Skeletal muscle satellite cell (primary cell): ENCODE results near the gene C1orf185.
"Not testable (repeated sequence)": the region's sequence is repeated elsewhere in the genome, so short reads cannot be mapped to it uniquely, and the experiment has no call there.

ENCODE experiments used
- H3K27me3 ChIP-seq: 2 replicates; pipeline ENCODE4 v1.7.0; 2013; ENCODE audit warnings: low read length; ENCODE audit not compliant: control insufficient read depth, insufficient read depth
- H3K36me3 ChIP-seq: 2 replicates; pipeline ENCODE4 v1.7.0; 2013; ENCODE audit warnings: mild to moderate bottlenecking, control low read depth, low read length; ENCODE audit not compliant: insufficient read depth
- H3K4me1 ChIP-seq: 2 replicates; pipeline ENCODE4 v1.7.0; 2013; ENCODE audit warnings: low read length; ENCODE audit not compliant: control insufficient read depth, insufficient read depth
- H3K4me2 ChIP-seq: 2 replicates; pipeline ENCODE4 v1.7.0; 2013; ENCODE audit warnings: mild to moderate bottlenecking, low read length
- H3K4me3 ChIP-seq: 2 replicates; pipeline ENCODE4 v1.7.0; 2013; ENCODE audit warnings: low read length
- H3K9ac ChIP-seq: 2 replicates; pipeline ENCODE4 v1.7.0; 2013; ENCODE audit warnings: mild to moderate bottlenecking, low read depth, low read length, moderate library complexity
- H3K9me3 ChIP-seq: replicated peaks from 2 replicates; pipeline ENCODE4 v1.7.0; 2013; ENCODE audit warnings: mild to moderate bottlenecking, control low read depth, low read length

C1orf185 gene

DNA sequence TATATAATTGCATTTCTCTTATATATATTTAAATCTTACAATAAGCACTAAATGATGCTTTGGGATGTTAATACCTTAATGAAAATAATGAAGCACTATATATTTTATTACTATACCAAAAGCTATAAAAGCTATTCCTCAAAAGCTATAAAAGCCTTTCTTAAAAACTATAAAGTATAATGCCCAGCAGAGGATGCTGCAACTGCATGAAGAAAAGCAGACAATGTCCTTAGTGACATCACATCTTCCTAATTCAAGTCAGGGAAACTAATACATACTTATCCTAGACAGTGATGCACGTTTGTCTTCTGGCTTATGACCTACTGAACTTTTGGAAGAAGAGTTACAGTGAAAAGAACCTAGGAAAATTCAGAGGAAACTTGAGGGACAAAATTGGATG is 13.6 kb upstream of the C1orf185 start:
- Histone ChIP-seq H3K27me3 (peaks cover 3% of the 10 kb centered on the region), H3K4me1 (no peaks in the 10 kb centered on the region)

GRCh38 chr1:51093581-51093980 is 8.4 kb upstream of the C1orf185 start:
- H3K4me1 ChIP-seq = no peaks in the 10 kb centered on the region
- H3K36me3 ChIP-seq = no peaks in the 10 kb centered on the region
- H3K4me3 ChIP-seq = no peak overlapping the region
- H3K4me2 ChIP-seq = no peak overlapping the region
- H3K9me3 ChIP-seq = no peaks in the 10 kb centered on the region
- no peak overlapping the region for H3K9ac ChIP-seq
- no peaks in the 10 kb centered on the region for H3K27me3 ChIP-seq

More for the DNA sequence above, 13.6 kb upstream of the C1orf185 start:
- no peaks in the 10 kb centered on the region for H3K9me3 ChIP-seq
- no peaks in the 10 kb centered on the region for H3K36me3 ChIP-seq
- no peak overlapping the region for H3K9ac ChIP-seq
- H3K4me2 ChIP-seq = no peak overlapping the region
- no peak overlapping the region for H3K4me3 ChIP-seq

- H3K4me2 ChIP-seq = no peak overlapping the region
- no peak overlapping the region for H3K4me3 ChIP-seq
- H3K36me3 ChIP-seq = no peaks in the 10 kb centered on the region
- H3K27me3 ChIP-seq = no peaks in the 10 kb centered on the region
- H3K4me1 ChIP-seq = no peaks in the 10 kb centered on the region
- no peak overlapping the region for H3K9ac ChIP-seq
- H3K9me3 ChIP-seq = no peaks in the 10 kb centered on the region
These were observed 4.9 kb upstream of the C1orf185 start for GRCh38 chr1:51097171-51097570.

DNA sequence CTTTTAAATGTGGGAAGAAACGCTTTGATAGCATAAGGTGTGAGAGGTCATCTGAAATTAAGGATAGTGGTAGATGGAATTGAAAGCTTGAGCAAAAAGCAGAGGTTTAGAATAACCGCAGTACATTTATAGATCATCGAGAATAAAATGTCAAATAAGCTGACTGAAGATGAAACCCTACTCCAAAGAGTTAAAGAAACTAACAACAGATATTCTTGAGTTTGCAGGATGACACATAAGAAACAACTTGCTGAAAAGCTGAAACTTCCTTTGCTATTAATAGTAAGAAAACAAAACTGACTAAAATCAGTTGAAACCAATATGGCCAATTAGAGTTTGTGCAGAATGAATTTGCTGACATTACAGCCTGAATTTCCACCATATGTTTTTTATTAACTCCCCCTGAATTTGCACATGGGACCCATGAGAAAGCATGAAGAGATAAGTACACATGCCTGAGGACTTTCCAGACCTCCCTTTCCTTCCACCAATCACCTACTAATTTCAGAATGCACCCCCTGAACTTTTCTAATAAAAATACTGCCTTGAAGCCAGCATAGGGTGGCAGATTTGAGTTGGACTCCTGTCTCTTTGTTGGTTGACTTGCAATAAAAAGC is 1.7 kb upstream of the C1orf185 start:
- Histone ChIP-seq H3K9ac (no peak overlapping the region), H3K36me3 (no peaks in the 10 kb centered on the region), H3K4me1 (no peaks in the 10 kb centered on the region), H3K4me3 (no peak overlapping the region), H3K9me3 (no peaks in the 10 kb centered on the region), H3K27me3 (no peaks in the 10 kb centered on the region), H3K4me2 (no peak overlapping the region)

DNA sequence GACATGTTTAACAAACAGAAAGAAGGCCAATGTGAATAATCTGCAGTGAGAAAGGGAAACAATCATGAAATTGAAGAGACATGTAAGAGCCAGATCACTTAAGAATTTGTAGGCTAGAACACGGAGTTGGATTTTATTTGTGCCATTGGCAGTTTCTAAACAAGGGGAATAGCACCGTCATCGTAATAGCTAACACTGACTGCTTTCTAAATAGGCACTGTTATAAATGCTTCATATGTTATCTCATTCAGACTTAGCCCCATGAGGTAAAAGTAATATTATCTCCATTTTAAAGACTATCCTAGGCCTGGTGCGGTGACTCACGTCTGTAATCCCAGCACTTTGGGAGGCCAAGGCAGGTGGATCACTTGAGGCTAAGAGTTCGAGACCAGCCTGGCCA is 12.1 kb downstream of the C1orf185 start:
- H3K27me3 ChIP-seq = no peaks in the 10 kb centered on the region
- H3K4me3 ChIP-seq = no peak overlapping the region
- no peaks in the 10 kb centered on the region for H3K9me3 ChIP-seq
- H3K36me3 ChIP-seq = no peaks in the 10 kb centered on the region
- H3K4me1 ChIP-seq = no peaks in the 10 kb centered on the region
- no peak overlapping the region for H3K4me2 ChIP-seq
- H3K9ac ChIP-seq = no peak overlapping the region

GRCh38 chr1:51115714-51116404 is 13.8 kb downstream of the C1orf185 start:
- Histone ChIP-seq H3K27me3 (no peaks in the 10 kb centered on the region), H3K4me3 (no peak overlapping the region), H3K9me3 (no peaks in the 10 kb centered on the region), H3K9ac (no peak overlapping the region), H3K4me1 (no peaks in the 10 kb centered on the region), H3K36me3 (no peaks in the 10 kb centered on the region), H3K4me2 (no peak overlapping the region)

GRCh38 chr1:51119331-51119730 is 17.3 kb downstream of the C1orf185 start:
- Histone ChIP-seq H3K36me3 (no peaks in the 10 kb centered on the region), H3K4me1 (no peaks in the 10 kb centered on the region), H3K27me3 (no peaks in the 10 kb centered on the region), H3K4me3 (no peak overlapping the region), H3K9me3 (no peaks in the 10 kb centered on the region), H3K9ac (no peak overlapping the region), H3K4me2 (no peak overlapping the region)

DNA sequence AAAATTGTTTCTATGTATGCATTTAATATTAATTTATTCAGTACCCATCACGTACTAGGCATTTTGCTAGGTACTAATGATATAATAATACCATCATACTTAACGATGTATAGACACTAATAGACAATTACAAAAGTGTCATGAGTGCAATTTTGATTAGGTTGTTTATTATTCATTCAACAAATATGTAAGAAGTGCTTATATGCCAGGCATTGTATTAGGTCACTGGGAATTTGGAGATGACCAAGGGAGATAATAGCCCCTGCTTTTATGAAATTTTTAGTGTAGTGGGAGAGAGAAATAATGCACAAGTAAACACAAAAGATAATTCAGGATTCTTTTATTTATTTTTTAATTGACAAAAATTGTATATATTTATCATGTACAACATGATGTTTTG is 18.6 kb downstream of the C1orf185 start:
- H3K9ac ChIP-seq = no peak overlapping the region
- H3K4me3 ChIP-seq = no peak overlapping the region
- no peak overlapping the region for H3K4me2 ChIP-seq
- no peaks in the 10 kb centered on the region for H3K4me1 ChIP-seq
- H3K36me3 ChIP-seq = no peaks in the 10 kb centered on the region
- no peaks in the 10 kb centered on the region for H3K27me3 ChIP-seq
- H3K9me3 ChIP-seq = no peaks in the 10 kb centered on the region

DNA sequence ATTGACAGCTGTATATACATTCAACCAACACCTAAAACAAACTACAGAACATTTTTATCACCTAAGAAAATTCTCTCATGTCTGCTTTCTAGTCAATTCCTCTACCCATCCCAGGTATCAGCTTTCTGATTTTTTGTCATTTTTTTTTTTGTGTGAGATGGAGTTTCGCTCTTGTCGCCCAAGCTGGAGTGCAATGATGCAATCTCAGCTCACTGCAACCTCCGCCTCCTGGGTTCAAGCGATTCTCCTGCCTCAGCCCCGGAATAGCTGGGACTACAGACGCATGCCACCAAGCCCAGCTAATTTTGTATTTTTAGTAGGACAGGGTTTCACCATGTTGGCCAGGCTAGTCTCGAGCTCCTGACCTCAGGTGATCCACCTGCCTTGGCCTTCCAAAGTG is 25.1 kb downstream of the C1orf185 start:
- H3K27me3 ChIP-seq, H3K9me3 ChIP-seq, H3K36me3 ChIP-seq, H3K9ac ChIP-seq, H3K4me2 ChIP-seq, H3K4me3 ChIP-seq, H3K4me1 ChIP-seq: not testable (repeated sequence)

DNA sequence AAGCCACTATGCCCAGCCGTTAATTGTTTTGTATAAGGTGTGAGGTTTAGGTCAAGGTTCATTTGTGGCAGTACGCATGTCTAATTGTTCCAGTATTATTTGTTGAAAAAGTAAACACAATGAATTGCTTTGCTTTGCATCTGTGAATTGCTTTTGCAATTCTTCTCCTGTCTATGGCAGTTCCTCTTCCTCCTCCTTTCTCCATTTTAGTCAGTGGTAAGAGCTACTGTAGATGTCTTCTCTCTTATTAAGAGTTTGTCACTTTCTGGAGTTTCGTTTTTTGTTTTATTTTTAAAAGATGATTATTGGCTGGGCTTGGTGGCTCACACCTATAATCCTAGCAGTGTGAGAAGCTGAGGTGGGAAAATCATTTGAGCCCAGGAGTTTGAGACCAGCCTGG is 29.2 kb downstream of the C1orf185 start:
- H3K4me2 ChIP-seq = no peak overlapping the region
- peaks cover 6% of the 10 kb centered on the region for H3K9me3 ChIP-seq
- no peak overlapping the region for H3K9ac ChIP-seq
- H3K36me3 ChIP-seq = no peaks in the 10 kb centered on the region
- no peaks in the 10 kb centered on the region for H3K27me3 ChIP-seq
- H3K4me3 ChIP-seq = no peak overlapping the region
- no peaks in the 10 kb centered on the region for H3K4me1 ChIP-seq

DNA sequence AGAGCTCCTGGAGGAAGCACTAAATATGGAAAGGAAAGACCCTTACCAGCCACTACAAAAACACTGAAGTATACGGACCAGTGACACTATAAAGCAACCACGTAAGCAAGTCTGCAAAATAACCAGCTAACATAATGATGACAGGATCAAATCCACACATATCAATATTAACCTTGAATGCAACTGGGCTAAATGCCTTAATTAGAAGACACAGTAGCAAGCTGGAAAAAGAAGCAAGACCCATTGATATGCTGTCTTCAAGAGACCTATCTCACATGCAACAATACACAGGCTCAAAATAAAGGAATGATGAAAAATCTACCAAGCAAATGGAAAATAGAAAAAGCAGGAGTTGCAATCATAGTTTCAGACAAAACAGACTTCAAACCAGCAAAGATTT is 31.0 kb downstream of the C1orf185 start:
- Histone ChIP-seq H3K36me3 (no peaks in the 10 kb centered on the region), H3K4me1 (no peaks in the 10 kb centered on the region), H3K4me3 (no peak overlapping the region), H3K4me2 (no peak overlapping the region), H3K27me3 (no peaks in the 10 kb centered on the region), H3K9me3 (peaks cover 6% of the 10 kb centered on the region), H3K9ac (no peak overlapping the region)

DNA sequence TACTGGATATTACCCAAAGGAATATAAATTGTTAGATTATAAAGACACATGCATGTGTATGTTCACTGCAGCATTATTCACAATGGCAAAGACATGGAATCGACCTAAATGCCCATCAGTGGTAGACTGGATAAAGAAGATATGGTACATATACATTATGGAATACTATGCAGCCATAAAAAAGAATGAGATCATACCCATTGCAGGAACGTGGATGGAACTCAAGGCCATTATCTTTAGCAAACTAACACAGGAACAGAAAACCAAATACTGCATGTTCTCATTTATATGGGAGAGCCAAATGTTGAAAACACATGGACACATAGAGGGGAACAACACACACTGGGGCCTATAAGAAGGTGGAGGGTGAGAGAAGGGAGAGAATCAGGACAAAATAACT is 35.7 kb downstream of the C1orf185 start:
- H3K4me3 ChIP-seq, H3K4me1 ChIP-seq, H3K9ac ChIP-seq, H3K9me3 ChIP-seq, H3K36me3 ChIP-seq, H3K4me2 ChIP-seq, H3K27me3 ChIP-seq: not testable (repeated sequence)
